Fibroblast of lung (primary cell): ENCODE data around the gene OR1I1.

Experiments used
- CTCF ChIP-seq, 2 donors: IDR thresholded peaks in 1 of 2; conservative IDR thresholded peaks in 1 of 2; 1 replicate in 1 of 2; 2 replicates in 1 of 2; pipeline ENCODE4 v1.5.1; 2011 to 2012; ENCODE audit warnings: low read length in 2 of 2, control low read depth in 1 of 2, inconsistent platforms in 1 of 2, low read depth in 1 of 2, mild to moderate bottlenecking in 1 of 2
- EZH2 ChIP-seq: IDR thresholded peaks from 2 replicates; pipeline ENCODE4 v1.5.1; 2012; ENCODE audit warnings: low read length, control low read depth, mild to moderate bottlenecking; ENCODE audit errors: missing control alignments

GRCh38 chr19:15112385-15112784 lies 30.4 kb downstream of the OR1I1 start:
- TF ChIP-seq CTCF (conservative IDR thresholded peaks at IDR 0.05 in 1 of 2, IDR thresholded peaks at IDR 0.05 in 1 of 2; ENCODE audit: low read depth in 1 of 2, low read length in 2 of 2): no peak
- TF ChIP-seq EZH2: no peak
